ES-I3 (cell line): ENCODE data around the gene CSNK1E.
"Not testable (repeated sequence)": the region's sequence is repeated elsewhere in the genome, so short reads cannot be mapped to it uniquely, and the experiment has no call there.

Experiments used
- H3K36me3 ChIP-seq: 2 replicates; pipeline ENCODE4 v1.6.1; 2013; ENCODE audit warnings: mild to moderate bottlenecking, low read length, control low read depth, moderate library complexity; ENCODE audit not compliant: insufficient read depth
- H3K4me1 ChIP-seq: 2 replicates; pipeline ENCODE4 v1.6.1; 2013; ENCODE audit warnings: mild to moderate bottlenecking, control low read depth, low read length; ENCODE audit not compliant: insufficient read depth
- H3K9ac ChIP-seq: 2 replicates; pipeline ENCODE4 v1.6.1; 2013; ENCODE audit warnings: low read depth, mild to moderate bottlenecking, low read length, moderate library complexity
- H3K9me3 ChIP-seq: 2 replicates; pipeline ENCODE4 v1.6.1; 2013; ENCODE audit warnings: mild to moderate bottlenecking, low read length, moderate library complexity; ENCODE audit not compliant: control insufficient read depth, insufficient read depth

The CSNK1E gene

DNA sequence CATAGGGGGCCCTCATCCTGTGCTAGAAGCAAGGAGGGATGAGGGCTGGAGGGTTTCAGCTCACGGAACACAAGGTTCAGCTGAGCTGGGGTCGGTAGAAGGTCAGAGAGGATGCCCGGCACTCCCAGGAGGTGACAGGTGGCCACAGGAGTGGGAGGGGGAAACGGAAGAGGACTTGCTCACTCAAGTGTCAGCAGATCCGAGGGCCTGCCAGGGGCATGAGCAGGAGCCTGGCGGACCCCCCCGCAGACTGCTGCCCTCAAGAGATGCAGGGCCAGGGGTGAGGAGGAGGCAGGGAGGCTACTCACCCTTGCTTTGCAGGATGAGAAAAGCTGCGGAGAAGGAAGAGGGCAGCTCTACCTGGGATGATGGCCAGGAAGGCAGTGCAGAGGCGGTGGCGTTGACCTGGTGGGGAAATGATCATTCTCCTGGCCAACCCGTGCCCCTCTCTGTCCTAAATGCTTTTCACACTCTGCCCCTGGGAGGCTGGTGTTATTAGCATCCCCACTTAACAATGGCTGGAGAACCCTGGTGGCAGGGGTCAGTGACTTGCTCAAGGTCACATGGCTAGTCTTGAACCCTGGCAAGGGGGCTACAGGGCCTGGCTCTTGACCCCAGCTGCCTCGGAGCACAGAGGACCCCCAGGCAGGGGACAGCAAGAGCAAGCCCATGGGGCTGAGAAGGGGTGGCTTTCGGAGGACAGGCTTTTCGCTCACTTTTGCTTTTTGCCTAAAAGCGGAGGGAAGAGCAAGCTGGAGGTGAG, 30.1 kb upstream of the CSNK1E start:
- no peaks in the 10 kb centered on the region for H3K36me3 ChIP-seq
- no peak overlapping the region for H3K9ac ChIP-seq
- H3K9me3 ChIP-seq: no peaks in the 10 kb centered on the region
- peaks cover 9% of the 10 kb centered on the region; the same call in 1 of the 2 replicates for H3K4me1 ChIP-seq

DNA sequence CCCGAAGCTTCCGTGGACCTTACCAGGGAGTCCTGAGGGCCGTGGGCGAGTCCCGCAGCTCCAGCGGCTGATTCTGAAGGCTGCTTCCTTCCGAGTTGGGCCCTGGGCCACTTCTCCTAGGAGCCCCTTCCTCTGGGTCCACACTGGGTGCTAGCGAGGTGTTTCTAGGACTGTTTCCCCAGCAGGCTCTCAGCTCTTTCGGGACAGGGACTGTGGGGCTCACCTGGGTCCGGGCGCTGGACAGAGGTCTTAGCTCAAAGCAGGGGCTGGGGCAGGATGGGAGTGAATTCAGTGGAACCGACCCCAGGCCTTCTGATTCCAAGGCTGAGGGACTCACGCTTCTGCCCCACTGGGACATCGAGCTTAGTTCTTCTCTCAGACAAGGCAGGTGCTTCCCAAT, 29.3 kb upstream of the CSNK1E start:
- peaks cover 9% of the 10 kb centered on the region; the same call in 1 of the 2 replicates for H3K4me1 ChIP-seq
- no peaks in the 10 kb centered on the region for H3K9me3 ChIP-seq
- no peak overlapping the region for H3K9ac ChIP-seq
- no peaks in the 10 kb centered on the region for H3K36me3 ChIP-seq

DNA sequence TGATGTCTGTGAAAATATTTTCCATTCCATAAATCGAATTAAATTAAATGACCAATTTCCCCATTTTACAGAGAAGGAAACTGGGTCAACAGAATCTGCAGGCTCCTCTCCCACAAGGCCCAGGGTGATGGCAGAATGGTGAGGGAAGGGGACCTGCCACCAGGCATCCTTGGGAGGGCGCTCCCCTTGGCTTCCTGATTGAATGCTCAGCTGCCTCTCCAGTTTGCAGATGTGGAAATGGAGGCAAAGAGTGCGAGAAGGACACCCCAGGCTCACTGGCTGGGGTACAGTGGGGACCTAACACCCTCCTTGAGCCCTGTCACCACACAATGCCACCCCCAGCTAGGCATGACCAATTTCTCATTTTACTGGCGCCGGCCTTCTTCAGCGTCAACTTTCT, 28.5 kb upstream of the CSNK1E start:
- Histone ChIP-seq H3K4me1 (peaks cover 3% of the 10 kb centered on the region; the same call in 1 of the 2 replicates), H3K9me3 (no peaks in the 10 kb centered on the region), H3K9ac (no peak overlapping the region), H3K36me3 (no peaks in the 10 kb centered on the region)

DNA sequence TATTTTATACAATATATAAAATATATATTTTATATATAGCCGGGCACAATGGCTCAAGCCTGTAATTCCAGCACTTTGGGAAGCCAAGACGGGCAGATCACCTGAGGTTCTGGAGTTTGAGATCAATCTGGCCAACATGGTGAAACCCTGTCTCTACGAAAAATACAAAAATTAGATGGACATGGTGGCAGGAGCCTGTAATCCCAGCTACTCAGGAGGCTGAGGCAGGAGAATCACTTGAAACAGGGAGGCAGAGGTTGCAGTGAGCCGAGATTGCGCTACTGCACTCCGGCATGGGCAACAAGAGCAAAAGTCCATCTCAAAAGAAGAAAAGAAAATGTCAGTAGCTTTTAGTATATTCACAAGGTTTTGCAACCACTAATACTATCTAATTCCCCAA, 22.7 kb upstream of the CSNK1E start:
- H3K4me1 ChIP-seq, H3K36me3 ChIP-seq, H3K9me3 ChIP-seq, H3K9ac ChIP-seq: not testable (repeated sequence)

DNA sequence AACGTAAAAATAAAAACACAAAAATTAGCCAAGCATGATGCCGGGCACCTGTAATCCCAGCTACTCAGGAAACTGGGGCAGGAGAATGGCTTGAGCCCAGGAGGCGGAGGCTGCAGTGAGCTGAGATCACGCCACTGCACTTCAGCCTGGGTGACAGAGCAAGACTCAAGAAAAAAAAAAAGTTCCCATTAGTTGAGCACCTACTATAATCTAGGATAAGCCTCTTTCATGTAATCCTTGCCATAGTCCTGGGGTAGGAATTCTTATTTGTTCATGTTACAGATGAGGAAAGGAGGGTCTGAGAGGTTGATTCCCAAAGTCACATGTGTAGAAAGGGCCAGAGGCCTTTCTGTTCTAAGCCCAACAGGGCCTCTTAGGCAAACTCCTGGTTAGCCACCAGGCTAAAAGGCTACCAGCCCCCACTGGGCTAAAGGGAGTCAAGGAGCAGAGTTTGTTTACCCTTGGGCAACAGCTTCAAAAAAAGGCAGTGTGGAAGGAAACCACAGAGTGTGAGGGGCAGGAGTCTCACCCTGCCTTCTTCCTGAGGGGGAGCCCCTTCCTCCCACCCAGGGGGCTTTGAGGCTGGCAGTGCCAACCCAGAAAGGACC, 21.6 kb upstream of the CSNK1E start:
- H3K4me1 ChIP-seq: peaks cover 5% of the 10 kb centered on the region
- H3K9ac ChIP-seq: no peak overlapping the region
- no peaks in the 10 kb centered on the region for H3K9me3 ChIP-seq
- no peaks in the 10 kb centered on the region for H3K36me3 ChIP-seq

DNA sequence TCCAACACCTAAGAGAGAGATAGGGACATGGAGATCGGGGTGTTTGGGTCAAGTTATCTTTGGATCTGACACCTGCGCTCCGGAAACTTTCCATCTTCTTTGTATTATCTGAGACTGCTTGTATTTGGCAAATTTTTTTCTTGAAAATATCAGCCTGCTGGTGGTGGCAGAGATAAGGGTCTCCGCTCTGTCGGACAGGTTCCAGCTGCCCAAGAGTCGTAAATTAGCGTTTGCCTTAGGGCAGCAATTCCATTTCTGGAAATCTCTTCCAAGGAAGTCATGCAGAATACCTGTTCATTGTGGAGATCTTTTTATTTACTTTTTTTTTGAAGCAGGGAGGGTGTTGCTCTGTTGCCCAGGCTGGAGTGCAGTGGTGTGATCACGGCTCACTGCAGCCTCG, 19.5 kb upstream of the CSNK1E start:
- Histone ChIP-seq H3K9me3 (no peaks in the 10 kb centered on the region), H3K9ac (peak overlapping the region; percentile 55; the same call in 1 of the 2 replicates), H3K4me1 (peaks cover 9% of the 10 kb centered on the region), H3K36me3 (no peaks in the 10 kb centered on the region)

DNA sequence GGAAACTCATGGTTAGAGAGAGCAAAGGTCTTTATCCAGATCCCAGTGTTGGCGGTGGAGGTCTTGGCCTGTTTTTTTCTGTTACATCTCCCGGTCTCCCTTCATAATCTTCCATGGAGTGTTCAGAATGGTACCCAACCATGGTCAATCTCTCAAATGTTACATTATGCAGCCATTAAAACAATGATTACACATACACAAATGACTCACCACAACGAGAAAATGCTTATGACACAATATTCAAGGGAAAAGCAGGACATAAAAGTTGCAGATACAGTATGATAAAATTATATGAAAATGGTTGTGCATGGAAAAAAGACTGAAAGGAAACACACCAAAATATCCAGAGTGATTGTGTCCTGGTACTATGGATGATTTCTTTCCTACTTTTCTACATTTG, 17.8 kb upstream of the CSNK1E start:
- Histone ChIP-seq H3K9me3 (no peaks in the 10 kb centered on the region), H3K9ac (peak overlapping the region; percentile 71; the same call in 1 of the 2 replicates), H3K36me3 (no peaks in the 10 kb centered on the region), H3K4me1 (peaks cover 9% of the 10 kb centered on the region)

DNA sequence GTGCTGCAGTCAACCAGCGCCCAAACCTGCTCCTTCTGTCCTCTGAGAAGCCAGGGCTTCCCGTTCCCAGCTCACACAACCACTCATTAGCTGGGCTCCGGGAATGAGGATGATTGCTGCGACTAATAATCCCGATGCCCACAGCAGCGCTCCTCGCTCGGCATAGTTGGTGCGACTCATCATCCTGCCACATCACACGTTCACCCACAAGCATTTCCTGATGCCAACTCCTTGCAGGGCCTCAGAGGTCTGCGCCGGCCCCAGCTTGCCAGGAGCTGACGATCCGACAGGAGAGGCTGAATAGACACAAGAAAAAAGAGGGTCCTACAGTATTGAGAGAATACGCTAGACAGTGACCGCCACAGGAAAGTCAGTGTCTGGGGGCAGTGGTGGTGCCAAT, 10.6 kb upstream of the CSNK1E start:
- Histone ChIP-seq H3K9me3 (no peaks in the 10 kb centered on the region), H3K36me3 (no peaks in the 10 kb centered on the region; the same call in 1 of the 2 replicates), H3K9ac (no peak overlapping the region), H3K4me1 (peaks cover 33% of the 10 kb centered on the region)

DNA sequence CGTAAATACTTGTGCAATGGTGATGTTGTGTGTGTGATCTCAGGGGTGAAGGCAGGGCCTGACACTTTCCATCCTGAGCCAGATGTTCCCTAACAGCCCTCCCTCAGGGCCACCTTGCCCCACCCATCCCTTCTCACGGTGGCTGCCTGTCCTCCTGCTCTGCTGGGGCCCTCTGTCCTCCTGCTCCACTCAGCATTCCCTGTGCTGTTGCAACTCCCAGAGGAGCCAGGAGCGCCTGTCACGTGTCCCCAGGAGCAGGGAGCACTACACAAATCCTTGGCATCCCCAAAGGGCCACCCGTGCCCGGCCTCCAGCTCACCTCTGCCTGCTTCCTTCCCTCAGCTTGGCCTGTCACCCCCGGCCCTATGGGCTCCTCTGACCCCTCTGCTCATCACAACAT, 10.2 kb upstream of the CSNK1E start:
- Histone ChIP-seq H3K4me1 (peaks cover 33% of the 10 kb centered on the region), H3K9me3 (no peaks in the 10 kb centered on the region), H3K36me3 (no peaks in the 10 kb centered on the region; the same call in 1 of the 2 replicates), H3K9ac (no peak overlapping the region)

DNA sequence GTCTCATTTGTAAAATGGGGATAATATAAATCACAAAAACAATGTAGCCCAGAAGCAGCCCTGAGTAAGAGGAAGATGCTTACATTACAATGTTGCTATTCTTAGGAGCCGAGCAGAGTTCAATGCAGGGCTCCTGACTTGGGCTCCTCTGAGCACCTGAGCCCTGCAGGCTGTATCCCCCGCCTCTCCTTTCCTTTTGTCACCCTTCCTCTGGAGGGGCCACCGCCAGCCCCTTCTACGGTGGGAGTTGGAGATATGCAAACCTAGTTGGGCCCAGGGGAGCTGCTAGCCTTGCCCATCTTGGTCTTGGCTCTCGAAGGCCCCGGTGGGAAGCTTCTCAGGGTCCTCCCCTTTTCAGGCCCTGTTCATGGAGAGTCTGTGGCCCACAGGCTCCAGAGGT, 8.4 kb upstream of the CSNK1E start:
- H3K4me1 ChIP-seq: peaks cover 37% of the 10 kb centered on the region
- H3K9ac ChIP-seq: no peak overlapping the region; the same call in 1 of the 2 replicates
- no peaks in the 10 kb centered on the region; the same call in 1 of the 2 replicates for H3K36me3 ChIP-seq
- H3K9me3 ChIP-seq: no peaks in the 10 kb centered on the region

DNA sequence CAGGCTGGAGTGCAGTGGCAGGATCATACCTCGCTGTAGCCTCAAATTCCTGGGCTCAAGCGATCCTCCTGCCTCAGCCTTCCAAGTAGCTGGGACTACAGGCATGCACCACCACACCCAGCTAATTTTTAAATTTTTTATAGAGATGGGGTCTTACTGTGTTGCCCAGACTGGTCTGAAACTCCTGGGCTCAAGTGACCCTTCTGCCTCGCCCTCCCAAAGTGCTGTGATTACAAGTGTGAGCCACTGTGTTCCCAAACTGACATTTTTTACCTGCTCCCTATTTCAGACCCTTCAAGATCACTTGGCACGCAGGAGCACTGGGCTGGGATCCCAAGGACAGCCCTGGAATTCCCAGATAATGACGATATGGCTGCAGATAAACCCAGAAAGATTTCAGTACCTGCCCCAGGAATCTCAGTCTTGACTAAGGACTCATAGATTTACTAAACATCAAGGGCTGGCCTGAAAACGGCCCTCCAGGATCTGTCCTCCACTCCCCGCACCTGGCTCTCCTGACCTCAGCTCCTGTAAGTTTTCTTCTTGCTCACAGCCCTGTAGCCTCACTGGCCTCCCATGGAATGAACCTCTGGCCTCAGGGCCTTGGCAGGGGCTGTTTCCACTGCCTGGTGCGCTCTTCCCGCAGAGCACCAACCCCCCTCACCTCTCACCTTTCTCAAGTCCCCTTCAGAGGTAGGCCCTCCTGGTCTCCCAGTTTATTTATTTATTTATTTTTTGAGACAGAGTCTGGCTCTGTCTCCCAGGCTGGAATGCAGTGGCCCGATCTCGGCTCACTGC, 3.6 kb upstream of the CSNK1E start:
- Histone ChIP-seq H3K4me1 (peaks cover 41% of the 10 kb centered on the region), H3K36me3 (no peaks in the 10 kb centered on the region), H3K9ac (no peak overlapping the region), H3K9me3 (no peaks in the 10 kb centered on the region)

DNA sequence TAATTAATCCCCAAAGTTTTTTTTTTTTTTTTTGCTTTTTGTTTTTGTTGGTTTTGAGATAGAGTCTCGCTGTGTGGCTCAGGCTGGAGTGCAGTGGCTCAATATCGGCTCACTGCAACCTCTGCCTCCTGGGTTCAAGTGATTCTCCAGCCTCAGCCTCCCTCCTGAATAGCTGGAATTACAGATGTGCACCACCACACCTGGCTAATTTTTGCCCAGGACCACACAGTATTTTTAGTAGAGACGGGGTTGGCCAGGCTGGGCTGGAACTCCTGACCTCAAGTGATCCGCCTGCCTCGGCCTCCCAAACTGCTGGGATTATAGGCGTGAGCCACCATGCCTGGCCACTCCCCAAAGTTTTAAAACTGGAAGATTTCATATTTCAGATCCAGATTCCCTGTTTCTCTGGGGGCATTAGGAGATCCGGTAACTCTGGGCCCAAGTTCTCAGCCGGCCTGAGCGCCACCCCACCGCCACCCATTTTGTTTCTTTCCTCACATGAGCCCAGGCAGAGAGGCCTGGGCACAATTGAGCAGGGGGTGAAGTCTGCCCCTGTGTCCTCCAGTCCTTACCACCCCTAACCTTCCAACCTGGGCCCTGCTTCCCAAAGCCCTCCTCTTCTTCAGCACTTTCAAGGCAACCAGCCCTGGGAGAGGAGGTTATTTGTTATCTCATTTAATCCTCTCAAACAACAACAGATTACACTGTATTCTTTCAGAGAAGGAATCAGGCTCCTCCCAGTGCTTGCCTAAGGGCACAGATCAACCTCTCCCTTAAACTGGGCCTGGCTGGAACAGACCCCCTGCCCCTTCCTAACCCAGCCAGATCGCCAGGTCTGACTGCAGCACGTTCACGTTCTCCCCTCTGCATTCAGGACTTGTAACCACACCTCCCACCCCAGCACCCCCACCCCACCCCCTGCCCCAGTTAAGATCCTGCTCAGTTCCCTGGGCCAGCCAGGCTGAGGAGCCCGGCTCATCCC, 1.9 kb upstream of the CSNK1E start:
- H3K9ac ChIP-seq: peak overlapping the region; percentile 50
- no peaks in the 10 kb centered on the region for H3K36me3 ChIP-seq
- no peaks in the 10 kb centered on the region for H3K9me3 ChIP-seq
- H3K4me1 ChIP-seq: peaks cover 46% of the 10 kb centered on the region

DNA sequence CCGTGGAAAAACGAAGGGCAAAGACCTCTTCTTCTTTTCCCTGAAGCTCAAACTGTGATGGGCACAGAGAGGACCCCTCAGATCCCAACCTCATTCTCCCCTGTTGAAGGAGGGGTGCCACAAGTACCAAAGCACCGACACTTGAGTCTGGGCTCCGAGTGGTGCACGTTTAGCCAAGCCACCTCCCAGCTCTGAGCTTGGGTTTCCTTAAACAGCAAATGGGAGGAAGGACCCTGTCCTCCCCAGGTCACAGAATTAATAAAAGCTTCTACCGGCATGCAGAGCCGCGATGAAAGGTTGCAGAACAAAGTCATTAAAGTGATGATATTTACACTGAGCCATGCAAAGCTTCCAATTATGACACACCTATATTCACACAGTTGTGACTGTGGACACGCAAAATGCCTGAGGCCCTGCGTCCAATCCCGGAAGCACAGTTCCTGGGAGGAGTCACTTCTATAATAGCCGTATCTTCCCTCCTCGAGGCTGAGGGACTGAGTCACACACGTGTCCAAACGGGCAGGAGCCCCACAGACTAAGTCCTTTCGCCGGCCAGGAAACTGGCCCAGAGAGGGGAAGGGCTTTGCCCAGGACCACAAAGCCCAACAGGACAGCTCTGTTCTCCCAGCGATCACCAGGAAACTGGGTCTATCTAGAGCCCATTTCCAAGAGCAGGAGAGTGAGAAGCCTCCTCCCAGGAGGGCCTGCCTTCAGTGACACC, 922 bp upstream of the CSNK1E start:
- Histone ChIP-seq H3K9me3 (no peaks in the 10 kb centered on the region), H3K9ac (peak overlapping the region; percentile 50), H3K36me3 (peaks cover 7% of the 10 kb centered on the region; the same call in 1 of the 2 replicates), H3K4me1 (peaks cover 47% of the 10 kb centered on the region)
